Measurements from ENCODE around the gene TNFAIP8.
A peak's percentile ranks its signal among the peaks of the same experiment; 100 is the strongest.

TNFAIP8 gene

GRCh38 chr5:119355685-119356611 lies at the start of gene TNFAIP8:
Gene TNFAIP8 (plus strand): TSS chr5:119356019. CDS start chr5:119356091, 72 bp downstream.
- Histone ChIP-seq H3K27me3 (ENCODE audit: control insufficient read depth in 5 of 5, insufficient read depth in 4 of 5, low read length in 5 of 5) (no peaks in the 10 kb centered on the region), H3K4me3 (ENCODE audit: low read depth in 1 of 5, low read length in 5 of 5) (peak within 1 kb of the TSS; percentile 80 to 91 (median 82)), H3K4me1 (ENCODE audit: control insufficient read depth in 5 of 5, insufficient read depth in 5 of 5, low read length in 5 of 5) (peaks cover 0 to 72% (median 65%) of the 10 kb centered on the region in 5 donors), H3K27ac (ENCODE audit: low read depth, low read length) (peak within 1 kb of the TSS; percentile 91), H3K9me3 (ENCODE audit: control insufficient read depth in 5 of 5, low read length in 5 of 5) (no peaks in the 10 kb centered on the region), H3K36me3 (ENCODE audit: control insufficient read depth in 5 of 5, insufficient read depth in 5 of 5, low read length in 5 of 5) (no peaks in the 10 kb centered on the region), H3K9ac (ENCODE audit: low read length in 5 of 5) (peak within 1 kb of the TSS; percentile 57 to 91 (median 77))

GRCh38 chr5:119307170-119307569 lies 48.6 kb upstream of the TNFAIP8 start:
- Histone ChIP-seq H3K9ac (ENCODE audit: low read length in 5 of 5) (no peak overlapping the region), H3K4me3 (ENCODE audit: low read depth in 1 of 5, low read length in 5 of 5) (no peak overlapping the region), H3K27ac (ENCODE audit: low read depth, low read length) (no peak overlapping the region), H3K9me3 (ENCODE audit: control insufficient read depth in 5 of 5, low read length in 5 of 5) (no peaks in the 10 kb centered on the region), H3K4me1 (ENCODE audit: control insufficient read depth in 5 of 5, insufficient read depth in 5 of 5, low read length in 5 of 5) (peaks cover 0 to 31% (median 20%) of the 10 kb centered on the region in 5 donors), H3K27me3 (ENCODE audit: control insufficient read depth in 5 of 5, insufficient read depth in 4 of 5, low read length in 5 of 5) (no peaks in the 10 kb centered on the region), H3K36me3 (ENCODE audit: control insufficient read depth in 5 of 5, insufficient read depth in 5 of 5, low read length in 5 of 5) (peaks cover 0 to 4% (median 0%) of the 10 kb centered on the region in 5 donors)

DNA sequence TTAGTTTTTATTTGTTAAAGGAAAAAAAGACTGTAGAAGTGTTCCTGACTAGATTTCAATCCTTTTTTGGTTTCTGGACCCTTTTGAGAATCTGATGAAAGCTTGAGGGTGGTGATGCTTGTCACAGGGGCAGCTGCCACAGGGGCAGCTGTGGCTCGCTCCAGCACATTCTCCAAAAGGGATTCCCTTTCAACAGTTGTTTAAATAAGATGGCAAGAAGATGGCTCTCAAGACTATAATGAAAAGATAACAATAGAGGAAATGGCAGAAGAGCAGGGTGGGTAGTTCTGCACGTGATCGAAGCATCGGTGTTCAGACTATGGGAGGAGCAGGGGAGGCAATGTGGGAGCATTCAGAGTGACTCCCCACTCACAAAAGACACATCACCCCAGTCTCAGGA lies 46.5 kb upstream of the TNFAIP8 start:
- Histone ChIP-seq H3K27ac (ENCODE audit: low read depth, low read length) (no peak overlapping the region), H3K4me3 (ENCODE audit: low read depth in 1 of 5, low read length in 5 of 5) (no peak overlapping the region), H3K4me1 (ENCODE audit: control insufficient read depth in 5 of 5, insufficient read depth in 5 of 5, low read length in 5 of 5) (peaks cover 0 to 21% (median 17%) of the 10 kb centered on the region in 5 donors), H3K36me3 (ENCODE audit: control insufficient read depth in 5 of 5, insufficient read depth in 5 of 5, low read length in 5 of 5) (peaks cover 0 to 4% (median 0%) of the 10 kb centered on the region in 5 donors), H3K9ac (ENCODE audit: low read length in 5 of 5) (no peak overlapping the region), H3K27me3 (ENCODE audit: control insufficient read depth in 5 of 5, insufficient read depth in 4 of 5, low read length in 5 of 5) (no peaks in the 10 kb centered on the region), H3K9me3 (ENCODE audit: control insufficient read depth in 5 of 5, low read length in 5 of 5) (no peaks in the 10 kb centered on the region)

DNA sequence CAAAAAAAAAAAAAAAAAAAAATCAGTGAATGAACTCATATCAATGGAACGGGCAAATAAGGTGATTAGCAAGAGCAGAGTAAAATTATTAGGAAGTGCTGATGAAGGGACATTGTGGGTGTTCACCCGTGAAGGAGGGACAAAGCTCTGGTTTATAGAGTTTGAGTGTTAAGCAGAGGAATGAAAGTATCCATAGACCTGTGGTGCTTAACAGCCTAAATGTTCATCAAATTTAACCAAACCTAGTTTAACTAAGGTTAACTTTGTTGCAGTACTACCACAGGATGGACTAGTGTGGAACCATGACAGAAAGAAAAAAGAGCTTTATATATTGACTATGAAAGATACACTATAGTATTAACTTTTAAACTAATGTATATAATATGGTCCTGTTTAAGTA lies 44.1 kb upstream of the TNFAIP8 start:
- Histone ChIP-seq H3K27me3 (ENCODE audit: control insufficient read depth in 5 of 5, insufficient read depth in 4 of 5, low read length in 5 of 5) (no peaks in the 10 kb centered on the region), H3K4me1 (ENCODE audit: control insufficient read depth in 5 of 5, insufficient read depth in 5 of 5, low read length in 5 of 5) (peaks cover 0 to 29% (median 26%) of the 10 kb centered on the region in 5 donors), H3K9ac (ENCODE audit: low read length in 5 of 5) (no peak overlapping the region), H3K27ac (ENCODE audit: low read depth, low read length) (no peak overlapping the region), H3K4me3 (ENCODE audit: low read depth in 1 of 5, low read length in 5 of 5) (no peak overlapping the region), H3K9me3 (ENCODE audit: control insufficient read depth in 5 of 5, low read length in 5 of 5) (no peaks in the 10 kb centered on the region), H3K36me3 (ENCODE audit: control insufficient read depth in 5 of 5, insufficient read depth in 5 of 5, low read length in 5 of 5) (peaks cover 0 to 4% (median 0%) of the 10 kb centered on the region in 5 donors)

DNA sequence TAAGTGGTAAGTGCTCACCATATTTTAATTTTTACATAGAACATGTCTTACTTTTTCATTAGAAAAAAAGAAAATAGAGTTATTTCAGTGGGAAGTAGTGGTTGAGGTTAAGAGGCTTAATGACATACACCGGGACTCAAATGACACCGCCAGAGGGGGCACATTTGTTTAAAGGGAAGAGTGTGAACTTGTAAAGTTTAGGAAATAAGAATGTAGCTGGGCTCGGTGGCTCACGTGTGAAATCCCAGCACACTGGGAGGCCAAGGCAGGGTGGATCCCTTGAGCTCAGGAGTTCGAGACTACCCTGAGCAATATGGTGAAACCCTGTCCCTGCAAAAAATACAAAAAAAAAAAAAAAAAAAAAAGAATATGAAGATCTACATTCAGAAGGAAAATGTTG lies 43.4 kb upstream of the TNFAIP8 start:
- Histone ChIP-seq H3K9me3 (ENCODE audit: control insufficient read depth in 5 of 5, low read length in 5 of 5) (no peaks in the 10 kb centered on the region), H3K4me3 (ENCODE audit: low read depth in 1 of 5, low read length in 5 of 5) (no peak overlapping the region), H3K27ac (ENCODE audit: low read depth, low read length) (peak overlapping the region; percentile 38), H3K9ac (ENCODE audit: low read length in 5 of 5) (no peak overlapping the region), H3K36me3 (ENCODE audit: control insufficient read depth in 5 of 5, insufficient read depth in 5 of 5, low read length in 5 of 5) (peaks cover 0 to 4% (median 0%) of the 10 kb centered on the region in 5 donors), H3K27me3 (ENCODE audit: control insufficient read depth in 5 of 5, insufficient read depth in 4 of 5, low read length in 5 of 5) (no peaks in the 10 kb centered on the region), H3K4me1 (ENCODE audit: control insufficient read depth in 5 of 5, insufficient read depth in 5 of 5, low read length in 5 of 5) (peaks cover 0 to 29% (median 26%) of the 10 kb centered on the region in 5 donors)

DNA sequence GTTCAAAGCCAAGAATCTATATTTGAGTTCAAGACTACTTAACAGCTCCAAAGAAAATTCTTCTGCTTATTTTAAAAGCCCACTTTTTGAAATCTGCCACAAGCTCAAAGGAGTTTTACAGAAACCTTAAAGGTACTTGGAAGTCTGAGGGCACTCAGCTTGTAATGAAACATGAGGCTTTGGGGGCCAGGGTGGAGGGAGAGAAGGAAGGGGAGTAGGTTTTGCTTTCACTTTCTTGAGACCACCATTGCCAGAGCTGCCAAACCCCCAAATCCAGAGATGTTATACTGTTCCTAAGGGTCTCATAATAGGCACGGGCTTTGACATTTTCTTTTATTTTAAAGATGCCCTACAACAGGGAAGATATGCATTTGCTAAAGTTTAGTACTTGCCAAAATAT lies 42.6 kb upstream of the TNFAIP8 start:
- peaks cover 0 to 4% (median 0%) of the 10 kb centered on the region in 5 donors for H3K36me3 ChIP-seq (ENCODE audit: control insufficient read depth in 5 of 5, insufficient read depth in 5 of 5, low read length in 5 of 5)
- H3K4me1 ChIP-seq (ENCODE audit: control insufficient read depth in 5 of 5, insufficient read depth in 5 of 5, low read length in 5 of 5), result peaks cover 0 to 24% (median 19%) of the 10 kb centered on the region in 5 donors
- no peak overlapping the region for H3K4me3 ChIP-seq (ENCODE audit: low read depth in 1 of 5, low read length in 5 of 5)
- H3K27ac ChIP-seq (ENCODE audit: low read depth, low read length), result peak overlapping the region; percentile 38
- H3K9ac ChIP-seq (ENCODE audit: low read length in 5 of 5), result no peak overlapping the region
- H3K9me3 ChIP-seq (ENCODE audit: control insufficient read depth in 5 of 5, low read length in 5 of 5), result no peaks in the 10 kb centered on the region
- H3K27me3 ChIP-seq (ENCODE audit: control insufficient read depth in 5 of 5, insufficient read depth in 4 of 5, low read length in 5 of 5), result no peaks in the 10 kb centered on the region

DNA sequence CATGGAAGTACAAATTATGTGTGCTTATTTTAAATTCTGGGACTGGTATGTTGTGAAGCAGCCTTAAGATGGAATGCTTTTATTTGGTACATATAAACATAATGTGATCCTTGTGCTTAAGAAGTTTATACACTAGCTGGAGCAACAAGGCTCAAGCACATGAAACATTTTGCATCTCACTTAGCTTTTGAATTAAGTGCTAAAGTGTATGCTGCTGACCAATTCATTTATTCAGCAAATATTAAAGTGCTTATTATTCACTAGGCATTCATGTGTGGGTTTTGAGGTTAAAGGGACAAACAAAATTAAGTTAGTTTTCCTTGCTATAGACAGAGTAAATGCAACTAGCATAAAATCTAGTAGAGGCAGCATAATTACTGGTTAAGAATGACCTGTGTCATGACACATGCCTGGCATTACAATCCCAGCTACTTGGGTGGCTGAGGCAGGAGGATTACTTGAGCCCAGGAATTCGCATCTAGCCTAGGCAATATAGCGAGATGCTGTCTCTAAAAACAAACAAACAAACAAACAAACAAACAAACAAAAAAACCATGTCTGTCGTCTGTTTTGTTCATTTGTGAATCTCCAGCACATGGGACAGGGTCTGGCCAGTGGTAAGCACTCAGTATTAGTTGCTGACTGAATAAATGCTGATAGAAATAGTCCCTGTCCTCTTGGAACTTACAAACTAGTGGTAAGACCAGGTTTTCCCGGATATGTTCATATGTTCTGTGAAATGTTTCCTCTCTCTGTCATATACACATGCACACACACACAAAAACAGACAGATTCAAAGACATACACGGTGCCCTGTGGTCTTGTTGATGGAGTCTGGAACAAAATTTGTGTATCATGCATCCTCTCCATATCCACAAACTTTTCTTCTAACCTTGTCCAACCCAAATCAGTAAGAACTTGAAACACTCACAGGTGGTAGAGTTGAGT lies 41.9 kb upstream of the TNFAIP8 start:
- Histone ChIP-seq H3K4me3 (ENCODE audit: low read depth in 1 of 5, low read length in 5 of 5) (no peak overlapping the region), H3K4me1 (ENCODE audit: control insufficient read depth in 5 of 5, insufficient read depth in 5 of 5, low read length in 5 of 5) (peaks cover 0 to 17% (median 12%) of the 10 kb centered on the region in 5 donors), H3K9me3 (ENCODE audit: control insufficient read depth in 5 of 5, low read length in 5 of 5) (no peaks in the 10 kb centered on the region), H3K9ac (ENCODE audit: low read length in 5 of 5) (no peak overlapping the region), H3K27me3 (ENCODE audit: control insufficient read depth in 5 of 5, insufficient read depth in 4 of 5, low read length in 5 of 5) (no peaks in the 10 kb centered on the region), H3K36me3 (ENCODE audit: control insufficient read depth in 5 of 5, insufficient read depth in 5 of 5, low read length in 5 of 5) (peaks cover 0 to 4% (median 0%) of the 10 kb centered on the region in 5 donors), H3K27ac (ENCODE audit: low read depth, low read length) (peak overlapping the region; percentile 38)

- no peaks in the 10 kb centered on the region for H3K36me3 ChIP-seq (ENCODE audit: control insufficient read depth in 5 of 5, insufficient read depth in 5 of 5, low read length in 5 of 5)
- H3K4me3 ChIP-seq (ENCODE audit: low read depth in 1 of 5, low read length in 5 of 5), result no peak overlapping the region
- H3K27me3 ChIP-seq (ENCODE audit: control insufficient read depth in 5 of 5, insufficient read depth in 4 of 5, low read length in 5 of 5), result no peaks in the 10 kb centered on the region
- H3K27ac ChIP-seq (ENCODE audit: low read depth, low read length), result no peak overlapping the region
- peak overlapping the region in 1 of 5 donors; percentile 12 for H3K9ac ChIP-seq (ENCODE audit: low read length in 5 of 5)
- no peaks in the 10 kb centered on the region for H3K9me3 ChIP-seq (ENCODE audit: control insufficient read depth in 5 of 5, low read length in 5 of 5)
- H3K4me1 ChIP-seq (ENCODE audit: control insufficient read depth in 5 of 5, insufficient read depth in 5 of 5, low read length in 5 of 5), result peaks cover 0 to 13% (median 6%) of the 10 kb centered on the region in 5 donors
Measured at GRCh38 chr5:119315516-119315949, 40.3 kb upstream of the TNFAIP8 start.

GRCh38 chr5:119316086-119316485 lies 39.7 kb upstream of the TNFAIP8 start:
- Histone ChIP-seq H3K4me1 (ENCODE audit: control insufficient read depth in 5 of 5, insufficient read depth in 5 of 5, low read length in 5 of 5) (peaks cover 0 to 14% (median 6%) of the 10 kb centered on the region in 5 donors), H3K9ac (ENCODE audit: low read length in 5 of 5) (no peak overlapping the region), H3K9me3 (ENCODE audit: control insufficient read depth in 5 of 5, low read length in 5 of 5) (no peaks in the 10 kb centered on the region), H3K4me3 (ENCODE audit: low read depth in 1 of 5, low read length in 5 of 5) (no peak overlapping the region), H3K27me3 (ENCODE audit: control insufficient read depth in 5 of 5, insufficient read depth in 4 of 5, low read length in 5 of 5) (no peaks in the 10 kb centered on the region), H3K36me3 (ENCODE audit: control insufficient read depth in 5 of 5, insufficient read depth in 5 of 5, low read length in 5 of 5) (no peaks in the 10 kb centered on the region), H3K27ac (ENCODE audit: low read depth, low read length) (no peak overlapping the region)
